Astrocyte of the cerebellum (primary cell): ENCODE results near the gene CENPV.

ENCODE experiments used
- DNase-seq: peaks from one replicate; pipeline ENCODE4 v3.0.0-alpha.2; 2011; ENCODE audit warnings: low read depth
- H3K4me3 ChIP-seq: 2 replicates; pipeline ENCODE4 v1.5.1; 2011; ENCODE audit warnings: mild to moderate bottlenecking, low read depth, low read length, moderate library complexity
- CTCF ChIP-seq: IDR thresholded peaks from 2 replicates; pipeline ENCODE4 v1.5.1; 2012; ENCODE audit warnings: low read length, low read depth, moderate library complexity, mild to moderate bottlenecking; ENCODE audit errors: missing control alignments
- in situ Hi-C: cut with HindIII; loops from 2 replicates; pipeline ENCODE4 v1.10.0; 2017; ENCODE audit warnings: low sequenced_read_pairs

Gene CENPV

GRCh38 chr17:16293931-16294330 is 59.3 kb downstream of the CENPV start:
- in situ Hi-C loops = no loop called here
- TF ChIP-seq CTCF = no peak
- no peak overlapping the region for H3K4me3 ChIP-seq
- no peak for DNase-seq
